ENCODE results near the gene BMP2. TPM values are rescaled to one million over a fixed set of nuclear protein-coding genes. Genes with fewer than 3 reads are reported as not detected.
A peak's percentile ranks its signal among the peaks of the same experiment; 100 is the strongest.

Gene BMP2
- total RNA-seq, 1 experiment from 2014 or later, result 24.3 TPM

DNA sequence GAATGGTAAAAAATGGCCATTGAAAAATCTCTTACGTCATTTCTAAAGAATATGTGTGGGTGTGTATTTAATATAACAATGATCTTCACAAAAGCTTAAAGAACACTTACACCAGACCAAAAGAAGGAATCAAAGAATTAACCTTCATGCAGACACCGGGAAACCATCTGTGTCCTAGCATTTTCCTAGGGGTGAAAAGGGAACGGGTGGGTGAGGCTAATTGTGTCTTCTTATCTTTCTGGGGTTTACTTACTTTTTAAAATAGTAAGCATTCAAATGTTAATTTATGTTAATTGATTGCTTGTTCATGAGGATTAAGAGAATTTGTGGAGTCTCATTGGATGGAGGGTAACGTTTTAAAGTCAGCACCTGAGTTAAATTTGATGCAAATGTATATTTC is 47.5 kb downstream of the BMP2 start:
- TF ChIP-seq, protein P1, sequence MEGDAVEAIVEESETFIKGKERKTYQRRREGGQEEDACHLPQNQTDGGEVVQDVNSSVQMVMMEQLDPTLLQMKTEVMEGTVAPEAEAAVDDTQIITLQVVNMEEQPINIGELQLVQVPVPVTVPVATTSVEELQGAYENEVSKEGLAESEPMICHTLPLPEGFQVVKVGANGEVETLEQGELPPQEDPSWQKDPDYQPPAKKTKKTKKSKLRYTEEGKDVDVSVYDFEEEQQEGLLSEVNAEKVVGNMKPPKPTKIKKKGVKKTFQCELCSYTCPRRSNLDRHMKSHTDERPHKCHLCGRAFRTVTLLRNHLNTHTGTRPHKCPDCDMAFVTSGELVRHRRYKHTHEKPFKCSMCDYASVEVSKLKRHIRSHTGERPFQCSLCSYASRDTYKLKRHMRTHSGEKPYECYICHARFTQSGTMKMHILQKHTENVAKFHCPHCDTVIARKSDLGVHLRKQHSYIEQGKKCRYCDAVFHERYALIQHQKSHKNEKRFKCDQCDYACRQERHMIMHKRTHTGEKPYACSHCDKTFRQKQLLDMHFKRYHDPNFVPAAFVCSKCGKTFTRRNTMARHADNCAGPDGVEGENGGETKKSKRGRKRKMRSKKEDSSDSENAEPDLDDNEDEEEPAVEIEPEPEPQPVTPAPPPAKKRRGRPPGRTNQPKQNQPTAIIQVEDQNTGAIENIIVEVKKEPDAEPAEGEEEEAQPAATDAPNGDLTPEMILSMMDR (IDR thresholded peaks at IDR 0.05; ENCODE audit: insufficient read depth in 1 of 2, low read depth in 1 of 2, low read length in 1 of 2, severe bottlenecking in 1 of 2, unreplicated experiment in 1 of 2), result no peak
- no peaks in the 10 kb centered on the region for H3K4me1 ChIP-seq
- no peaks in the 10 kb centered on the region for H3K36me3 ChIP-seq (ENCODE audit: control insufficient read depth, insufficient read depth, low read length)
- H3K27me3 ChIP-seq (replicated peaks; ENCODE audit: control insufficient read depth, insufficient read depth, low read length), result no peaks in the 10 kb centered on the region
- H3K4me1 Mint-ChIP-seq (ENCODE audit: low read depth, unreplicated experiment), result no peaks in the 10 kb centered on the region
- intact Hi-C loops (cut with micrococcal nuclease; ENCODE audit: unreplicated experiment), result no loop called here
- no TSS peak for BruUV-seq (replicated peaks)
- ChIA-PET CTCF (no interaction called here), POLR2A (no interaction called here)
- no peaks in the 10 kb centered on the region for H3K36me3 Mint-ChIP-seq (ENCODE audit: insufficient read depth, unreplicated experiment)
- no peaks in the 10 kb centered on the region for H3K9me3 Mint-ChIP-seq (ENCODE audit: unreplicated experiment)
- H3K27ac Mint-ChIP-seq (ENCODE audit: unreplicated experiment), result no peak overlapping the region
- no peak overlapping the region for H3K4me3 Mint-ChIP-seq (ENCODE audit: unreplicated experiment)
- no peak overlapping the region for H3K4me3 ChIP-seq (ENCODE audit: low read depth, low read length)
- no peaks in the 10 kb centered on the region for H3K9me3 ChIP-seq
- H3K27me3 Mint-ChIP-seq (ENCODE audit: insufficient read depth, unreplicated experiment), result no peaks in the 10 kb centered on the region
- no peak for DNase-seq

DNA sequence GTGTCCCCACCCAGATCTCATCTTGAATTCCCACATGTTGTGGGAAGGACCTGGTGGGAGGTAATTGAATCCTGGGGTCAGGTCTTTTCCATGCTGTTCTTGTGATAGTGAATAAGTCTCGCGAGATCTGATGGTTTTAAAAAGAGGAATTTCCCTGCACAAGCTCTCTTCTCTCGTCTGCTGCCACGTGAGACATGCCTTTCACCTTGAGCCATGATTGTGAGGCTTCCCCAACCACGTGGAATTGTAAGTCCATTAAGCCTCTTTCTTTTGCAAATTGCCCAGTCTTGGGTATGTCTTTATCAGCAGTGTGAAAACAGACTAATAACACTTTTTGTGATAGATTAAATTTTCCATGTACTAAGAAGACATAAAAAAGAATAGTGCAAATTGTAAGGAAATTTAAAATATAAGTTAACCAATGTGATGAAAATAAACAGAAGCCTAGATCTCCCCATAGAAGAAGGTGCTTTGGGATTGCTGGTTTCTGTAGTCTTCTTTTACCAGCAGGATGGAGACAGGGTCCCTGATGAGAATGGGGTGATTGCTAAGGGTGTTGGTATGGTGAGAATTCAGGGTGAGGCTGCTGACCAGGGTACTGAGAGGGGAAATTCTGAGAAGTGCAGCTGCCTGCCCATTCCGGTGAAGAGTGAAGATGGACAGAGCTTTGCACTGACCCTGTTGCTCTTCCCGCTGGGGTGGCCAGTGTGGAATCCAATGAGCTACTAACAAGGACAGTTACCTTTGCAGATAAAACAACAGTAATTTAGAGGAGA is 50.7 kb downstream of the BMP2 start:
- intact Hi-C loops (cut with micrococcal nuclease; ENCODE audit: unreplicated experiment), result loop anchor here (2.0 kb wide), 1 partner anchor 53 kb away; no protein-coding TSS in a partner anchor
- no peak overlapping the region for H3K4me3 Mint-ChIP-seq (ENCODE audit: unreplicated experiment)
- Histone ChIP-seq H3K9me3 (no peaks in the 10 kb centered on the region), H3K36me3 (ENCODE audit: control insufficient read depth, insufficient read depth, low read length) (no peaks in the 10 kb centered on the region), H3K27me3 (replicated peaks; ENCODE audit: control insufficient read depth, insufficient read depth, low read length) (no peaks in the 10 kb centered on the region), H3K4me3 (ENCODE audit: low read depth, low read length) (no peak overlapping the region), H3K4me1 (no peaks in the 10 kb centered on the region)
- no peaks in the 10 kb centered on the region for H3K36me3 Mint-ChIP-seq (ENCODE audit: insufficient read depth, unreplicated experiment)
- H3K27ac Mint-ChIP-seq (ENCODE audit: unreplicated experiment), result no peak overlapping the region
- TF ChIP-seq, protein P1 (IDR thresholded peaks at IDR 0.05; ENCODE audit: insufficient read depth in 1 of 2, low read depth in 1 of 2, low read length in 1 of 2, severe bottlenecking in 1 of 2, unreplicated experiment in 1 of 2), result no peak
- no peak for DNase-seq
- no peaks in the 10 kb centered on the region for H3K4me1 Mint-ChIP-seq (ENCODE audit: low read depth, unreplicated experiment)
- H3K27me3 Mint-ChIP-seq (ENCODE audit: insufficient read depth, unreplicated experiment), result no peaks in the 10 kb centered on the region
- BruUV-seq (replicated peaks), result no TSS peak
- POLR2A ChIA-PET, result no interaction called here
- no peaks in the 10 kb centered on the region for H3K9me3 Mint-ChIP-seq (ENCODE audit: unreplicated experiment)
- CTCF ChIA-PET, result no interaction called here

DNA sequence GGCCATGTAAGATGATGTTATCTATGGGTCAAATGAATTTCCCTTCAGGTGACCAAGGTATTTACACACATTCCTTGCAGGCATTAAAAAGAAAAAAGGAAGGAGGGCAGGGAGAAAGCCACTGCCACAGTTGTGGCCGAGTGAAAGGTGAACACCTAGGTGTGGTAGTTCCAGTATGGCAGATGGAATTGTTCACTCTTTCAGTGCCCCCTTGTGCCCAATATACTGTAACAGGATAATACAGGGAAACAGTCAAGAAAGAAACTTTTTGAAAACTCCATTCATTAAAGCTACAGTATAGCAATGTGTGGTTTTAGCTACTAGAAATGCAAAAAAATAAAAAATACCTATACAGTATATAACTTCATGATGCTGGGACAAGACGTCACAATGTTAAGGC is 52.1 kb downstream of the BMP2 start:
- POLR2A ChIA-PET, result no interaction called here
- Mint-ChIP-seq H3K9me3 (ENCODE audit: unreplicated experiment) (no peaks in the 10 kb centered on the region), H3K4me1 (ENCODE audit: low read depth, unreplicated experiment) (no peaks in the 10 kb centered on the region), H3K4me3 (ENCODE audit: unreplicated experiment) (no peak overlapping the region), H3K36me3 (ENCODE audit: insufficient read depth, unreplicated experiment) (no peaks in the 10 kb centered on the region), H3K27ac (ENCODE audit: unreplicated experiment) (no peak overlapping the region), H3K27me3 (ENCODE audit: insufficient read depth, unreplicated experiment) (no peaks in the 10 kb centered on the region)
- no TSS peak for BruUV-seq (replicated peaks)
- DNase-seq, result peak; percentile 49 to 52
- no peaks in the 10 kb centered on the region for H3K27me3 ChIP-seq (replicated peaks; ENCODE audit: control insufficient read depth, insufficient read depth, low read length)
- H3K9me3 ChIP-seq, result no peaks in the 10 kb centered on the region
- CTCF ChIA-PET, result interaction anchor here (0.6 to 1.0 kb wide), 4 partner anchors 178 to 554 kb away, joined by 4 to 10 read pairs (median 4); no protein-coding TSS in a partner anchor
- no peaks in the 10 kb centered on the region for H3K36me3 ChIP-seq (ENCODE audit: control insufficient read depth, insufficient read depth, low read length)
- intact Hi-C loops (cut with micrococcal nuclease; ENCODE audit: unreplicated experiment), result loop anchor here (1.0 to 2.0 kb wide), 5 partner anchors 55 to 554 kb away; no protein-coding TSS in a partner anchor
- H3K4me3 ChIP-seq (ENCODE audit: low read depth, low read length), result no peak overlapping the region
- TF ChIP-seq, protein P1 (IDR thresholded peaks at IDR 0.05; ENCODE audit: insufficient read depth in 1 of 2, low read depth in 1 of 2, low read length in 1 of 2, severe bottlenecking in 1 of 2, unreplicated experiment in 1 of 2), result peak; percentile 46
- H3K4me1 ChIP-seq, result no peaks in the 10 kb centered on the region

All from Caco-2 (cell line).